SK-N-SH treated with all-trans-retinoic acid at 6 μM for 48 hours (cell line): ENCODE measurements around the gene RRP1.

ENCODE experiments used
- ATAC-seq: fragments of 200-7000 bp; cut with Tn5 transposase; 3 replicates; pipeline ENCODE4 v1.9.1; 2020; ENCODE audit warnings: mild to moderate bottlenecking, moderate library complexity
- ARNTL ChIP-seq: fragments of 450-650 bp; formaldehyde crosslinking; IDR thresholded peaks from 2 replicates; pipeline ENCODE4 v1.5.0; 2020; ENCODE audit warnings: low read depth, mild to moderate bottlenecking, moderate library complexity, borderline replicate concordance
- BACH2 ChIP-seq: fragments of 250-450 bp; sonication (Bioruptor Pico); IDR thresholded peaks from 2 replicates; pipeline ENCODE4 v1.9.0; 2021; ENCODE audit warnings: mild to moderate bottlenecking, borderline replicate concordance
- CSDC2 ChIP-seq: fragments of 250-450 bp; sonication (Bioruptor Pico); IDR thresholded peaks from 2 replicates; pipeline ENCODE4 v1.5.0; 2020; ENCODE audit warnings: mild to moderate bottlenecking, moderate library complexity
- ESRRG ChIP-seq: fragments of 250-450 bp; sonication (Bioruptor Pico); IDR thresholded peaks from 2 replicates; pipeline ENCODE4 v1.6.1; 2021; ENCODE audit warnings: mild to moderate bottlenecking
- GLIS3 ChIP-seq: fragments of 250-450 bp; sonication (Bioruptor Pico); IDR thresholded peaks from 2 replicates; pipeline ENCODE4 v1.5.0; 2020; ENCODE audit warnings: mild to moderate bottlenecking, moderate library complexity
- ISL1 ChIP-seq: fragments of 250-450 bp; sonication (Bioruptor Pico); IDR thresholded peaks from 2 replicates; pipeline ENCODE4 v2.1.2; 2022; ENCODE audit warnings: mild to moderate bottlenecking, moderate library complexity
- OSR1 ChIP-seq: fragments of 250-450 bp; sonication (Bioruptor Pico); IDR thresholded peaks from 2 replicates; pipeline ENCODE4 v1.8.0; 2022; ENCODE audit warnings: moderate library complexity, mild to moderate bottlenecking, inconsistent platforms
- PATZ1 ChIP-seq: fragments of 250-450 bp; sonication (Bioruptor Pico); IDR thresholded peaks from 2 replicates; pipeline ENCODE4 v1.8.0; 2020; ENCODE audit warnings: mild to moderate bottlenecking, moderate library complexity, borderline replicate concordance
- PPARA ChIP-seq: fragments of 250-450 bp; sonication (Bioruptor Pico); IDR thresholded peaks from 2 replicates; pipeline ENCODE4 v1.5.0; 2020; ENCODE audit warnings: mild to moderate bottlenecking, borderline replicate concordance
- RARB ChIP-seq: fragments of 250-450 bp; sonication (Bioruptor Pico); IDR thresholded peaks from 2 replicates; pipeline ENCODE4 v1.8.0; 2021; ENCODE audit warnings: mild to moderate bottlenecking, moderate library complexity
- SNAI2 ChIP-seq: fragments of 250-450 bp; sonication (Bioruptor Pico); IDR thresholded peaks from 2 replicates; pipeline ENCODE4 v1.5.0; 2020; ENCODE audit warnings: mild to moderate bottlenecking, moderate library complexity
- TCF4 ChIP-seq: fragments of 250-450 bp; sonication (Bioruptor Pico); IDR thresholded peaks from 2 replicates; pipeline ENCODE4 v1.8.0; 2021; ENCODE audit warnings: mild to moderate bottlenecking, moderate library complexity, borderline replicate concordance
- ZFP3 ChIP-seq: fragments of 250-450 bp; sonication (Bioruptor Pico); IDR thresholded peaks from 2 replicates; pipeline ENCODE4 v1.5.0; 2020; ENCODE audit warnings: mild to moderate bottlenecking, moderate library complexity
- ZFP30 ChIP-seq: fragments of 450-650 bp; formaldehyde crosslinking; IDR thresholded peaks from 2 replicates; pipeline ENCODE4 v1.5.0; 2022; ENCODE audit warnings: mild to moderate bottlenecking, moderate library complexity
- ZNF565 ChIP-seq: fragments of 450-650 bp; formaldehyde crosslinking; conservative IDR thresholded peaks from 2 replicates; pipeline ENCODE4 v1.5.0; 2020; ENCODE audit warnings: low read depth, mild to moderate bottlenecking, moderate library complexity
- ZNF70 ChIP-seq: fragments of 450-650 bp; formaldehyde crosslinking; IDR thresholded peaks from 2 replicates; pipeline ENCODE4 v1.5.0; 2020; ENCODE audit warnings: mild to moderate bottlenecking, moderate library complexity
- ZNF8 ChIP-seq: fragments of 450-650 bp; formaldehyde crosslinking; IDR thresholded peaks from 2 replicates; pipeline ENCODE4 v1.5.0; 2020; ENCODE audit warnings: mild to moderate bottlenecking, moderate library complexity
- TF ChIP-seq, protein P1 (sequence below): fragments of 250-450 bp; sonication (Bioruptor Pico); IDR thresholded peaks from 2 replicates; pipeline ENCODE4 v1.5.1; 2021; ENCODE audit warnings: mild to moderate bottlenecking, moderate library complexity
- TF ChIP-seq, protein P2 (sequence below): fragments of 250-450 bp; sonication (Bioruptor Pico); IDR thresholded peaks from 2 replicates; pipeline ENCODE4 v1.5.1; 2020; ENCODE audit warnings: low read depth, mild to moderate bottlenecking, moderate library complexity
- TF ChIP-seq, protein P3 (sequence below): fragments of 250-450 bp; sonication (Bioruptor Pico); IDR thresholded peaks from 2 replicates; pipeline ENCODE4 v1.5.0; 2020; ENCODE audit warnings: mild to moderate bottlenecking, moderate library complexity
- TF ChIP-seq, protein P4 (sequence below): fragments of 250-450 bp; sonication (Bioruptor Pico); IDR thresholded peaks from 2 replicates; pipeline ENCODE4 v1.8.0; 2021; ENCODE audit warnings: low read depth, mild to moderate bottlenecking, moderate library complexity, borderline replicate concordance

Gene RRP1

DNA sequence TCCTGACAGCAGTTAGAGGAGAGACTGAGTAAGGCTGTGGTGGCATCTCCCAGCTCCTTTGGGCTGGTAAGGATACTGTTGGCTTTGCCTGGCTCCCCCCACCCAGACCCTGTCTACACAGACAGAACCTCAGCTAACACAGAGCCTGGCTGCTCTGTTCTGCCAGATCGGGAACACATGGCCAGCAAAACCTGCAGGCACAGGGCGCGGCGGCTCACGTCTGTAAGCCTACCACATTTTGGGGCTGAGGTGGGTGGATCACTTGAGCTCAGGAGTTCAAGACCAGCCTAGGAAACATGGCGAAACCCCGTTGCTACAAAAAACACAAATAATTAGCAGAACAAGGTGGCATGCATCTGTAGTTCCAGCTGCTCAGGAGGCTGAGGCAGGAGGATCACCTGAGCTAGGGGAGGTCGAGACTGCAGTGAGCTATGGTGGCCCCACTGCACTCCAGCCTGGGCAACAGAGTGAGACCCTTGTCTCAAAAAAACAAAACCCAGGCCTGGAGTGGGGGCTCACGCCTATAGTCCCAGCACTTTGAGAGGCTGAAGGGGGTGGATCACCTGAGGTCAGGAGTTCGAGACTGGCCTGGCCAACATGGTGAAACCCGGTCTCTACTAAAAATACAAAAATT, 19.9 kb upstream of the RRP1 start:
- no peak for ATAC-seq

DNA sequence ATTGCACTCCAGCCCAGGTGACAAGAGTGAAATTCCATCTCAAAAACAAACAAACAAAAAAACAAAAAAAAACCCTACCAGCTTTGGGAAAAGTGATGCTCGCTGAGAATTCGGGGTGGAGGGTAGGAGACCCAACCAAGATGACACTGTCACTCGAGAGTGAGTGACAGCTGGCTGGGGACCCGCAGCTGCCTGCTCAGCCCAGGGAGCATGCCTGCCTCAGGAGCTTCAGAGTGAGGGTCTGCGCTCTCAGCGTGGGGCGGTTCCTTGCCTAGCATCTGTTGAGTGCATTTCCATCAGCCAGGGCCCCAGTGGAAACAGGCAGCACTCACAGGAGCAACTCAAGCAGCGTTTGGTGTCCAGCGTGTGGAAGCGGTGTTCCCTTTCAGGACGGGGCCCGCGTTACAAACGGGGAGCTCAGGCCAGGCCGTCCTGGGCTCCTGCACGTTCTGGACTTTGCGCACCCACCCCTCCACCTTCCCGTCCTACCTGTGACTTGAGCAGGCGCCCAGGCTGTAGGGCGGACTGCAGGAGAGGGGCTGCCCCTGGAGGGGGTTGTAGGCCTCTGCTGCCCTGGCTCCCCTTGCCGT, 19.2 kb upstream of the RRP1 start:
- ATAC-seq: no peak
- TF ChIP-seq ZNF8 (CRISPR knock-in tag) (no peak), ZFP30 (CRISPR knock-in tag) (no peak), BACH2 (no peak), CSDC2 (CRISPR knock-in tag) (no peak), ESRRG (no peak), ZNF565 (CRISPR knock-in tag) (no peak), PATZ1 (no peak)
- TF ChIP-seq, protein P1, sequence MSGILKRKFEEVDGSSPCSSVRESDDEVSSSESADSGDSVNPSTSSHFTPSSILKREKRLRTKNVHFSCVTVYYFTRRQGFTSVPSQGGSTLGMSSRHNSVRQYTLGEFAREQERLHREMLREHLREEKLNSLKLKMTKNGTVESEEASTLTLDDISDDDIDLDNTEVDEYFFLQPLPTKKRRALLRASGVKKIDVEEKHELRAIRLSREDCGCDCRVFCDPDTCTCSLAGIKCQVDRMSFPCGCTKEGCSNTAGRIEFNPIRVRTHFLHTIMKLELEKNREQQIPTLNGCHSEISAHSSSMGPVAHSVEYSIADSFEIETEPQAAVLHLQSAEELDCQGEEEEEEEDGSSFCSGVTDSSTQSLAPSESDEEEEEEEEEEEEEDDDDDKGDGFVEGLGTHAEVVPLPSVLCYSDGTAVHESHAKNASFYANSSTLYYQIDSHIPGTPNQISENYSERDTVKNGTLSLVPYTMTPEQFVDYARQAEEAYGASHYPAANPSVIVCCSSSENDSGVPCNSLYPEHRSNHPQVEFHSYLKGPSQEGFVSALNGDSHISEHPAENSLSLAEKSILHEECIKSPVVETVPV (CRISPR knock-in tag): no peak
- TF ChIP-seq, protein P2, sequence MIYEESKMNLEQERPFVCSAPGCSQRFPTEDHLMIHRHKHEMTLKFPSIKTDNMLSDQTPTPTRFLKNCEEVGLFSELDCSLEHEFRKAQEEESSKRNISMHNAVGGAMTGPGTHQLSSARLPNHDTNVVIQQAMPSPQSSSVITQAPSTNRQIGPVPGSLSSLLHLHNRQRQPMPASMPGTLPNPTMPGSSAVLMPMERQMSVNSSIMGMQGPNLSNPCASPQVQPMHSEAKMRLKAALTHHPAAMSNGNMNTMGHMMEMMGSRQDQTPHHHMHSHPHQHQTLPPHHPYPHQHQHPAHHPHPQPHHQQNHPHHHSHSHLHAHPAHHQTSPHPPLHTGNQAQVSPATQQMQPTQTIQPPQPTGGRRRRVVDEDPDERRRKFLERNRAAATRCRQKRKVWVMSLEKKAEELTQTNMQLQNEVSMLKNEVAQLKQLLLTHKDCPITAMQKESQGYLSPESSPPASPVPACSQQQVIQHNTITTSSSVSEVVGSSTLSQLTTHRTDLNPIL (CRISPR knock-in tag): no peak
- TF ChIP-seq, protein P3, sequence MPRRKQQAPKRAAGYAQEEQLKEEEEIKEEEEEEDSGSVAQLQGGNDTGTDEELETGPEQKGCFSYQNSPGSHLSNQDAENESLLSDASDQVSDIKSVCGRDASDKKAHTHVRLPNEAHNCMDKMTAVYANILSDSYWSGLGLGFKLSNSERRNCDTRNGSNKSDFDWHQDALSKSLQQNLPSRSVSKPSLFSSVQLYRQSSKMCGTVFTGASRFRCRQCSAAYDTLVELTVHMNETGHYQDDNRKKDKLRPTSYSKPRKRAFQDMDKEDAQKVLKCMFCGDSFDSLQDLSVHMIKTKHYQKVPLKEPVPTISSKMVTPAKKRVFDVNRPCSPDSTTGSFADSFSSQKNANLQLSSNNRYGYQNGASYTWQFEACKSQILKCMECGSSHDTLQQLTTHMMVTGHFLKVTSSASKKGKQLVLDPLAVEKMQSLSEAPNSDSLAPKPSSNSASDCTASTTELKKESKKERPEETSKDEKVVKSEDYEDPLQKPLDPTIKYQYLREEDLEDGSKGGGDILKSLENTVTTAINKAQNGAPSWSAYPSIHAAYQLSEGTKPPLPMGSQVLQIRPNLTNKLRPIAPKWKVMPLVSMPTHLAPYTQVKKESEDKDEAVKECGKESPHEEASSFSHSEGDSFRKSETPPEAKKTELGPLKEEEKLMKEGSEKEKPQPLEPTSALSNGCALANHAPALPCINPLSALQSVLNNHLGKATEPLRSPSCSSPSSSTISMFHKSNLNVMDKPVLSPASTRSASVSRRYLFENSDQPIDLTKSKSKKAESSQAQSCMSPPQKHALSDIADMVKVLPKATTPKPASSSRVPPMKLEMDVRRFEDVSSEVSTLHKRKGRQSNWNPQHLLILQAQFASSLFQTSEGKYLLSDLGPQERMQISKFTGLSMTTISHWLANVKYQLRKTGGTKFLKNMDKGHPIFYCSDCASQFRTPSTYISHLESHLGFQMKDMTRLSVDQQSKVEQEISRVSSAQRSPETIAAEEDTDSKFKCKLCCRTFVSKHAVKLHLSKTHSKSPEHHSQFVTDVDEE (CRISPR knock-in tag): no peak

More for the DNA sequence above, 19.9 kb upstream of the RRP1 start:
- TF ChIP-seq OSR1 (CRISPR knock-in tag) (no peak), ARNTL (CRISPR knock-in tag) (no peak), PPARA (CRISPR knock-in tag) (no peak), CSDC2 (CRISPR knock-in tag) (no peak), ESRRG (no peak), BACH2 (no peak), ISL1 (CRISPR knock-in tag) (no peak), RARB (CRISPR knock-in tag) (no peak), ZFP3 (CRISPR knock-in tag) (no peak), TCF4 (CRISPR knock-in tag) (no peak), ZNF565 (CRISPR knock-in tag) (no peak), SNAI2 (CRISPR knock-in tag) (no peak), GLIS3 (CRISPR knock-in tag) (no peak), PATZ1 (no peak), ZNF70 (CRISPR knock-in tag) (no peak)
- TF ChIP-seq, protein P2 (CRISPR knock-in tag): no peak
- TF ChIP-seq, protein P4, sequence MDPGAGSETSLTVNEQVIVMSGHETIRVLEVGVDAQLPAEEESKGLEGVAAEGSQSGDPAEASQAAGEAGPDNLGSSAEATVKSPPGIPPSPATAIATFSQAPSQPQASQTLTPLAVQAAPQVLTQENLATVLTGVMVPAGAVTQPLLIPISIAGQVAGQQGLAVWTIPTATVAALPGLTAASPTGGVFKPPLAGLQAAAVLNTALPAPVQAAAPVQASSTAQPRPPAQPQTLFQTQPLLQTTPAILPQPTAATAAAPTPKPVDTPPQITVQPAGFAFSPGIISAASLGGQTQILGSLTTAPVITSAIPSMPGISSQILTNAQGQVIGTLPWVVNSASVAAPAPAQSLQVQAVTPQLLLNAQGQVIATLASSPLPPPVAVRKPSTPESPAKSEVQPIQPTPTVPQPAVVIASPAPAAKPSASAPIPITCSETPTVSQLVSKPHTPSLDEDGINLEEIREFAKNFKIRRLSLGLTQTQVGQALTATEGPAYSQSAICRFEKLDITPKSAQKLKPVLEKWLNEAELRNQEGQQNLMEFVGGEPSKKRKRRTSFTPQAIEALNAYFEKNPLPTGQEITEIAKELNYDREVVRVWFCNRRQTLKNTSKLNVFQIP (CRISPR knock-in tag): no peak
- TF ChIP-seq, protein P3 (CRISPR knock-in tag): no peak
